A549 treated with CpdA at 1 μM for 4 hours (cell line): ENCODE data around the gene MAGED1. TPM values are rescaled to one million over a fixed set of nuclear protein-coding genes. Genes with fewer than 3 reads are reported as not detected.

Experiments used
- total RNA-seq: library from RNA; stranded (reverse); fragments of 200-300 nt; extraction: Qiagen RNA extraction; gene quantifications from 5 replicates; pipeline ENCODE4 v1.2.3, GENCODE V29; 2022; ENCODE audit warnings: low read depth

Gene MAGED1
- total RNA-seq, result 64.7 to 90.0 TPM (median 81.9 TPM) in 5 replicates

GRCh38 chrX:51892921-51893745 is at the start of gene MAGED1:
Gene MAGED1 (plus strand): TSS chrX:51893623. CDS start chrX:51894305, 682 bp downstream.

Other genes starting within 250 kb of the MAGED1 start
- gene CENPVL2, start 210.8 kb upstream of the MAGED1 start, total RNA-seq, result not detected in 5 replicates
- gene CENPVL1, start 183.1 kb upstream of the MAGED1 start, total RNA-seq, result not detected in 5 replicates
- 7.6 to 10.3 TPM (median 8.5 TPM) in 5 replicates for gene GSPT2, start 150.2 kb upstream of the MAGED1 start, total RNA-seq
- 5.8 to 16.8 TPM (median 11.3 TPM) in 5 replicates for gene MAGED4B, start 175.6 kb downstream of the MAGED1 start, total RNA-seq